Measurements from ENCODE around the gene EXD3.
A peak's percentile ranks its signal among the peaks of the same experiment; 100 is the strongest.

EXD3 gene

DNA sequence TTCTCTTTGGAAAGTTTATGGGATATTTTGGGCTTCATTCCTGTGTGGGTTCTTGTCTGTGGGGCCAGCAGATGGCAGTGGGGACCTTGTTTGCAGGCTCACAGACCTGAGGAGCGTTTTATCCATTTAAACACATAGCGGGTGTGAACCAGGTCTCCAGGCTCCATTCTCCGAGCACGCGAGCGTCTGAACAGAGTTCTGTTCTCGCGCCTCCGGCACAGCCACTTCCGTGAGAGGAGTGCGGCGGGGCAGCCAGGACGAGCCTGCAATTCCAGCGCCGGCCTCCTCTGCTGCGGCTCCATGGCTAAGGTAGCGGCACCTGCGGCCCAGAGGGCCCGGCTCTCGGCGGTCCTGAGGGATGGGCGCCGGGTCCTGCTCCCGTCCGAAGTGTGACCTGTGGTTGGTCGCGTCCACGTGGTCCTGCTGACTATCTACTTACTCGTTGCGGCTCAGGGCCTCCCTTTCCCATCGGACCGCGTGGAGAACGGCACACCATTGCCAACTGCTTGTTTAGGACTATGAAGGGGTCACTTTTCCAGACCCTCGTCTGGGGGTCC lies 128.2 kb downstream of the EXD3 start:
- TF ChIP-seq, protein P1, sequence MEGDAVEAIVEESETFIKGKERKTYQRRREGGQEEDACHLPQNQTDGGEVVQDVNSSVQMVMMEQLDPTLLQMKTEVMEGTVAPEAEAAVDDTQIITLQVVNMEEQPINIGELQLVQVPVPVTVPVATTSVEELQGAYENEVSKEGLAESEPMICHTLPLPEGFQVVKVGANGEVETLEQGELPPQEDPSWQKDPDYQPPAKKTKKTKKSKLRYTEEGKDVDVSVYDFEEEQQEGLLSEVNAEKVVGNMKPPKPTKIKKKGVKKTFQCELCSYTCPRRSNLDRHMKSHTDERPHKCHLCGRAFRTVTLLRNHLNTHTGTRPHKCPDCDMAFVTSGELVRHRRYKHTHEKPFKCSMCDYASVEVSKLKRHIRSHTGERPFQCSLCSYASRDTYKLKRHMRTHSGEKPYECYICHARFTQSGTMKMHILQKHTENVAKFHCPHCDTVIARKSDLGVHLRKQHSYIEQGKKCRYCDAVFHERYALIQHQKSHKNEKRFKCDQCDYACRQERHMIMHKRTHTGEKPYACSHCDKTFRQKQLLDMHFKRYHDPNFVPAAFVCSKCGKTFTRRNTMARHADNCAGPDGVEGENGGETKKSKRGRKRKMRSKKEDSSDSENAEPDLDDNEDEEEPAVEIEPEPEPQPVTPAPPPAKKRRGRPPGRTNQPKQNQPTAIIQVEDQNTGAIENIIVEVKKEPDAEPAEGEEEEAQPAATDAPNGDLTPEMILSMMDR (IDR thresholded peaks at IDR 0.05; ENCODE audit: insufficient read depth, low read length) = no peak
- TF ChIP-seq GABPA (IDR thresholded peaks at IDR 0.05; ENCODE audit: low read depth) (no peak), POLR2AphosphoS5 (IDR thresholded peaks at IDR 0.05; ENCODE audit: low read depth) (no peak), SPI1 (IDR thresholded peaks at IDR 0.05; ENCODE audit: borderline replicate concordance, low read depth) (no peak)
- H3K4me3 ChIP-seq (replicated peaks; ENCODE audit: insufficient read depth, low read length) = no peak overlapping the region; the same call in 1 of the 2 replicates
- no peak overlapping the region for H3K27ac ChIP-seq (replicated peaks)
- DNase-seq (ENCODE audit: low read depth in 1 of 2, low spot score in 1 of 2) = no peak
- peaks cover 6% of the 10 kb centered on the region for H3K27me3 ChIP-seq (ENCODE audit: insufficient read depth, poor library complexity, severe bottlenecking)

DNA sequence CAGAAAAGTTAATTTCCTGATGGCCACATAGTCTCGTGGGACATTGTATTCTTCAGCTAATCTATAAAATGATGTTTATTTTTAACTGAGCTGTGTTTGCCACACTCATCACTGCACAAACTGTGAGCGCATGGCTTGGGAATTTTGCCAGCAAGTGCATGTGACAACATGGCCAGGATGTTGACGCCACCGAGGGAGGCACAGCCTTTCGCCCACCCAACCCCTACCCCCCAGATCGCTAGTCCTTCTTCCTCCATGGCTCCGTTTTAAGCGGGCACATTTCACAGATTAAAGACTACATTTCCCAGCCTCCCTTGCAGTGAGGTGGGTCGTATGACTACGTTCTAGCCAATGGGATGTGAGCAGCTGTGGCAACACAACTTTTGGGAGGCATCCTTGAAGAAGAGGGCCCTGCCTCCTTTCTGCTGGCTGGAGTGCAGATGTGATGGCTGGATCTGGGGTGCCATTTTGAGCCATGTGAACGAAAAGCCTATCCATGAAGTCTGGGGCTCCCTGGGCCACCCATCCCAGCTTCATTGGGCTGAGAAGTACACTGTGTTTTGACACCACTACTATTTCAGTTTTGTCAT lies 128.8 kb downstream of the EXD3 start:
- no peak overlapping the region for H3K4me3 ChIP-seq (replicated peaks; ENCODE audit: insufficient read depth, low read length)
- no peak overlapping the region for H3K27ac ChIP-seq (replicated peaks)
- peaks cover 6% of the 10 kb centered on the region for H3K27me3 ChIP-seq (ENCODE audit: insufficient read depth, poor library complexity, severe bottlenecking)
- DNase-seq (ENCODE audit: low read depth in 1 of 2, low spot score in 1 of 2) = peak in 1 of 2 experiments; percentile 63
- TF ChIP-seq POLR2AphosphoS5 (IDR thresholded peaks at IDR 0.05; ENCODE audit: low read depth) (no peak), SPI1 (IDR thresholded peaks at IDR 0.05; ENCODE audit: borderline replicate concordance, low read depth) (no peak), GABPA (IDR thresholded peaks at IDR 0.05; ENCODE audit: low read depth) (no peak)
- TF ChIP-seq, protein P1 (IDR thresholded peaks at IDR 0.05; ENCODE audit: insufficient read depth, low read length) = no peak
- TF ChIP-seq, protein P2, sequence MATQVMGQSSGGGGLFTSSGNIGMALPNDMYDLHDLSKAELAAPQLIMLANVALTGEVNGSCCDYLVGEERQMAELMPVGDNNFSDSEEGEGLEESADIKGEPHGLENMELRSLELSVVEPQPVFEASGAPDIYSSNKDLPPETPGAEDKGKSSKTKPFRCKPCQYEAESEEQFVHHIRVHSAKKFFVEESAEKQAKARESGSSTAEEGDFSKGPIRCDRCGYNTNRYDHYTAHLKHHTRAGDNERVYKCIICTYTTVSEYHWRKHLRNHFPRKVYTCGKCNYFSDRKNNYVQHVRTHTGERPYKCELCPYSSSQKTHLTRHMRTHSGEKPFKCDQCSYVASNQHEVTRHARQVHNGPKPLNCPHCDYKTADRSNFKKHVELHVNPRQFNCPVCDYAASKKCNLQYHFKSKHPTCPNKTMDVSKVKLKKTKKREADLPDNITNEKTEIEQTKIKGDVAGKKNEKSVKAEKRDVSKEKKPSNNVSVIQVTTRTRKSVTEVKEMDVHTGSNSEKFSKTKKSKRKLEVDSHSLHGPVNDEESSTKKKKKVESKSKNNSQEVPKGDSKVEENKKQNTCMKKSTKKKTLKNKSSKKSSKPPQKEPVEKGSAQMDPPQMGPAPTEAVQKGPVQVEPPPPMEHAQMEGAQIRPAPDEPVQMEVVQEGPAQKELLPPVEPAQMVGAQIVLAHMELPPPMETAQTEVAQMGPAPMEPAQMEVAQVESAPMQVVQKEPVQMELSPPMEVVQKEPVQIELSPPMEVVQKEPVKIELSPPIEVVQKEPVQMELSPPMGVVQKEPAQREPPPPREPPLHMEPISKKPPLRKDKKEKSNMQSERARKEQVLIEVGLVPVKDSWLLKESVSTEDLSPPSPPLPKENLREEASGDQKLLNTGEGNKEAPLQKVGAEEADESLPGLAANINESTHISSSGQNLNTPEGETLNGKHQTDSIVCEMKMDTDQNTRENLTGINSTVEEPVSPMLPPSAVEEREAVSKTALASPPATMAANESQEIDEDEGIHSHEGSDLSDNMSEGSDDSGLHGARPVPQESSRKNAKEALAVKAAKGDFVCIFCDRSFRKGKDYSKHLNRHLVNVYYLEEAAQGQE (IDR thresholded peaks at IDR 0.05; ENCODE audit: insufficient replicate concordance, low read depth) = no peak

DNA sequence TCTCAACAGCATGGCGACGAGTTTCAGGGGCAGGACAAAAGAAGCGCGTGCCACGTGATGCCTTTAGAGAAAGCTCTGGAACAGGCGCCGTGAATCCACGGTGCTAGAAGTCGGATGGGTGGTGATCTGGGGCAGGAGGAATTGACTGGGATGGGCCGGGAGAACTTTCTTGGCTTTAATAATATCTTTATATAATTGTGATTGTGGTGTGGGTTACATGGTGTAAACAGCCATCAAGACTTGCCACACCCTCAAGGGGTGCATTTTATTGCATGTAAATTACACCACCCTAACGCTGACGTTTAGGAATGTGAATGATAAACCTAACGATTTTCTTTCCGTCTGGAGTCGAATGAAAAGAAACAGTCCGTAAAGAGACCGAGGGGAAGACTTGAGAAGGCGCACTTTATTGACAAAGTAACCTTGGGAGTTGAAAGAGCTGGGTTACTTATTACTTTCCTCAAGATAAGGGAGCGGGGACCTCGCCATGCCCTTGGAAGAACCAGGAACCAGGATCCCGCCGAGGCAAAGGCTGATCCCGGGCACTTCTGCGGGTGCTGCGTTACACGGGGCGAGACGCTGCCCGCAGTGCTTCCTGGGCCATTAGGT lies 129.4 kb downstream of the EXD3 start:
- H3K27me3 ChIP-seq (ENCODE audit: insufficient read depth, poor library complexity, severe bottlenecking) = peaks cover 6% of the 10 kb centered on the region
- no peak overlapping the region for H3K4me3 ChIP-seq (replicated peaks; ENCODE audit: insufficient read depth, low read length)
- no peak for DNase-seq (ENCODE audit: low read depth in 1 of 2, low spot score in 1 of 2)
- TF ChIP-seq SPI1 (IDR thresholded peaks at IDR 0.05; ENCODE audit: borderline replicate concordance, low read depth) (no peak), GABPA (IDR thresholded peaks at IDR 0.05; ENCODE audit: low read depth) (no peak), POLR2AphosphoS5 (IDR thresholded peaks at IDR 0.05; ENCODE audit: low read depth) (no peak)
- TF ChIP-seq, protein P1 (IDR thresholded peaks at IDR 0.05; ENCODE audit: insufficient read depth, low read length) = no peak
- TF ChIP-seq, protein P2 (IDR thresholded peaks at IDR 0.05; ENCODE audit: insufficient replicate concordance, low read depth) = no peak
- H3K27ac ChIP-seq (replicated peaks) = no peak overlapping the region

Data from HL-60 (cell line).